Erythroblast (primary cell): ENCODE results near the gene CFAP99.

Source experiments
- GATA1 ChIP-seq: IDR thresholded peaks from 2 replicates; pipeline ENCODE4 v1.6.1; 2011; ENCODE audit warnings: low read depth, mild to moderate bottlenecking, control low read depth, low read length, moderate library complexity
- POLR2A ChIP-seq: IDR thresholded peaks from 2 replicates; pipeline ENCODE4 v1.6.1; 2011; ENCODE audit warnings: mild to moderate bottlenecking, low read length

DNA sequence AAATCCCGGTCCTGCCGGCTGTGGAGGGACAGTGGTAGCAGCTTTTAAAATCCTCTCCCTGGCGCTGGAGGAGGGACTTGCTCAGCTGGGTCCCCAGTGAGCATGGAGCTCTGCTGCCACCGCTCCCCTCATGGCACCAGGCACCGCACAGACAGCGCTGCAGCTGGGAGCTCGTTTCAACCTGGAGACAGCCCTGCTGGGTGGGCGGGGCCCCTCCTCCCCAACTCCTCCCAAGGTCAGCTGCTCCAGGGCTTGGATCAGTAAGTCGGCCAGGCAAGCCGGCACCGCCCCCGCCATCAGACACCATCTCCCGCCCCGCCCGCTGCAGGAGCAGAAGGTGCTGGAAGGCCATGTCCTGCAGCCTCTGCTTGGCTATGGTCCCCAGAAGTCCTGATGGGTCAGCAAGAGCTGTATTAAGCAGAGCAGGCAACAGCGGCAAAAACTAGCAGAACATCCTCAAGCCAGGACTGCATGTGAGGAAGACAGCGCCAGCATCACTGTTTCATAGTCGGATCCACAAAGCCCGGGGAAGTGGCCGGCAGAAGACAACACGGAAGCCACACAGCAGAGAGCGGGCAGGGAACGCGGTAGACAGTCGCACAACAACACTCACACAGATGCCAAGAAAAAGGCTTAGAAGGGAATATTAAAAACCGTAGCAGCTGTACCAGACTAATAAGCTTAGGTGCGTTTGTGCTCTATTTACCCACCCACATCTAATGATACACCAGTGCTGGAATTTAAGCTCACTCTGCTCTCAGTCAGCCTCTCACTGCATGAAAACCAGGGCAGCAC is 16.5 kb upstream of the CFAP99 start:
- TF ChIP-seq POLR2A (no peak), GATA1 (no peak)
